Measurements from ENCODE around the gene RGSL1.

DNA sequence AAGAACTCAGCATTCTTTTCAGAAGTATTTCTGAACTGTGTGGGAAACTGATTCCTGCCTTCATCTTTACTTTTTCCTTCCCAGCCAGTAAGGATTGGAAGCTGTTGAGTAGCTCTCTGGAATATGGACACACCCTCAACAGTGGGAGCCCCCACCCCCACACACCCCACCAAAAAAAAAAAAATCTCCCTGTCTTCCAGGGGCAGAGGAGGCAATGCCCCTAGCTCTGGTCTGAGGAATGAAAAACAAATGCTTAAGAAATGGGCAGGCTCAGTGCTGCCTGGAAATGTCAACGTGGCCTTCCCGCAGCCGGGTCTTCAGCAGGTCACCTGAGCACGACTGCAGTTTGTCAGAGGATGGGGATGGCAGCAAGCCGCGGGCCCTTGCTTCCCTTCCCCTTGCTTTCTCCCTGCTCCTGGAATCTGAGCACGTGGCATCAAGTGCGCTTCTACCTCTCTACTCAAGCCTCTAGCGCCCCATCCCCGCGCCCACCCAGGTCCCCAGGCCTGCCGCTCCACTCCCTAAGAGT is 153.8 kb downstream of the RGSL1 start:
- TF ChIP-seq, protein P1, sequence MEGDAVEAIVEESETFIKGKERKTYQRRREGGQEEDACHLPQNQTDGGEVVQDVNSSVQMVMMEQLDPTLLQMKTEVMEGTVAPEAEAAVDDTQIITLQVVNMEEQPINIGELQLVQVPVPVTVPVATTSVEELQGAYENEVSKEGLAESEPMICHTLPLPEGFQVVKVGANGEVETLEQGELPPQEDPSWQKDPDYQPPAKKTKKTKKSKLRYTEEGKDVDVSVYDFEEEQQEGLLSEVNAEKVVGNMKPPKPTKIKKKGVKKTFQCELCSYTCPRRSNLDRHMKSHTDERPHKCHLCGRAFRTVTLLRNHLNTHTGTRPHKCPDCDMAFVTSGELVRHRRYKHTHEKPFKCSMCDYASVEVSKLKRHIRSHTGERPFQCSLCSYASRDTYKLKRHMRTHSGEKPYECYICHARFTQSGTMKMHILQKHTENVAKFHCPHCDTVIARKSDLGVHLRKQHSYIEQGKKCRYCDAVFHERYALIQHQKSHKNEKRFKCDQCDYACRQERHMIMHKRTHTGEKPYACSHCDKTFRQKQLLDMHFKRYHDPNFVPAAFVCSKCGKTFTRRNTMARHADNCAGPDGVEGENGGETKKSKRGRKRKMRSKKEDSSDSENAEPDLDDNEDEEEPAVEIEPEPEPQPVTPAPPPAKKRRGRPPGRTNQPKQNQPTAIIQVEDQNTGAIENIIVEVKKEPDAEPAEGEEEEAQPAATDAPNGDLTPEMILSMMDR (IDR thresholded peaks at IDR 0.05): no peak
- no peak for TF ChIP-seq ZFX (IDR thresholded peaks at IDR 0.05; ENCODE audit: borderline replicate concordance)
